MCF 10A (cell line): ENCODE results near the gene PDPN. TPM values are rescaled to one million over a fixed set of nuclear protein-coding genes. Genes with fewer than 3 reads are reported as not detected.

Source experiments
- BruUV-seq: library from RNA; stranded (reverse); fragments of 400-500 nt; replicated peaks from 2 replicates; lab custom pipeline; 2021; lab: Mats Ljungman, UMichigan
- CTCF ChIA-PET: fragments of 300-600 bp; sonication (Branson Sonifier 250); formaldehyde crosslinking; extraction: SDS; loops from one replicate; lab custom pipeline; 2021; ENCODE audit warnings: antibody characterized with exemption, inconsistent platforms; lab: Yijun Ruan, JAX
- POLR2A ChIA-PET: fragments of 300-600, 350-650 bp; sonication (Branson Sonifier 250); formaldehyde crosslinking; extraction: SDS; loops from one replicate; lab custom pipeline; 2020; ENCODE audit warnings: antibody characterized with exemption, inconsistent platforms; lab: Yijun Ruan, JAX
- DNase-seq: peaks from one replicate; pipeline ENCODE4 v3.0.0-alpha.2; 2018; ENCODE audit not compliant: unreplicated experiment
- H3K27ac Mint-ChIP-seq: one replicate; pipeline ENCODE4 v1.8.0; 2022; ENCODE audit warnings: mild to moderate bottlenecking, low read depth, mixed read lengths; ENCODE audit not compliant: unreplicated experiment
- H3K27me3 Mint-ChIP-seq: one replicate; pipeline ENCODE4 v1.8.0; 2022; ENCODE audit warnings: mixed read lengths; ENCODE audit not compliant: insufficient read depth, unreplicated experiment
- H3K36me3 Mint-ChIP-seq: one replicate; pipeline ENCODE4 v1.8.0; 2022; ENCODE audit warnings: mild to moderate bottlenecking, moderate library complexity, mixed read lengths; ENCODE audit not compliant: insufficient read depth, unreplicated experiment
- H3K4me1 Mint-ChIP-seq: one replicate; pipeline ENCODE4 v1.8.0; 2022; ENCODE audit warnings: mixed read lengths; ENCODE audit not compliant: insufficient read depth, unreplicated experiment
- H3K4me3 Mint-ChIP-seq: one replicate; pipeline ENCODE4 v1.8.0; 2022; ENCODE audit warnings: mild to moderate bottlenecking, moderate library complexity, mixed read lengths; ENCODE audit not compliant: unreplicated experiment
- H3K9me3 Mint-ChIP-seq: one replicate; pipeline ENCODE4 v1.8.0; 2022; ENCODE audit warnings: mixed read lengths; ENCODE audit not compliant: unreplicated experiment
- intact Hi-C: fragments of 100-400 bp; cut with micrococcal nuclease; formaldehyde crosslinking; loops from 2 replicates; pipeline ENCODE4 v1.14.1; 2022
- total RNA-seq: library from RNA; stranded (reverse); gene quantifications from 2 replicates; pipeline ENCODE4 v1.2.3, GENCODE V29; 2022
- TF ChIP-seq, protein P1 (sequence below): fragments of 200-600 bp; IDR thresholded peaks from one replicate; pipeline ENCODE4 v1.8.0; 2022; ENCODE audit warnings: antibody characterized with exemption, mild to moderate bottlenecking; ENCODE audit not compliant: unreplicated experiment

PDPN gene
- total RNA-seq, 1 experiment from 2014 or later: 35.1 TPM

DNA sequence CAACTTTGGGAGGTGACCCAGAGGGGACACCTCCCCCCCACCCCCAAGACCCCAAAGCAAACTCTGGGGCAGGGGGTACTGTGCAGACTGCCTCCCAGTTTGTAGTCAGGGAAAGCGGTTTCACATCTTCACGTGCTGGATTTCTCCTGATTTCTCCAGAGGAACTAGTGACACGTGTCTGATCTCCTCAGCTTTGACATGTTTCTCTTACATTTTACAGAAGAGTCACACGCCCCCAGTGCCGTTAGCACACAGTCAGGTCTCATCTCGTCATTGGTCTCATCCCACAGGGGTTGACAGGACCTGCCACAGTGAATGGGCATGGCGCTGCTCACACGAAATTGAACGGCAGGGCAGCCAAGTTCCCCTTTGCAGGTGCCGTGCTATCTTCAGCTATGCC, 11.8 kb downstream of the PDPN start:
- no TSS peak for BruUV-seq
- intact Hi-C loops: no loop called here
- Mint-ChIP-seq H3K27me3 (no peaks in the 10 kb centered on the region), H3K27ac (peak overlapping the region; percentile 83), H3K4me1 (peaks cover 63% of the 10 kb centered on the region), H3K36me3 (peaks cover 46% of the 10 kb centered on the region), H3K4me3 (no peak overlapping the region), H3K9me3 (no peaks in the 10 kb centered on the region)
- DNase-seq: no peak
- ChIA-PET CTCF (interaction anchor here (0.6 to 0.7 kb wide), 2 partner anchors 62 to 131 kb away, joined by 3 to 4 read pairs; no protein-coding TSS in a partner anchor), POLR2A (interaction anchor here (0.6 to 16.7 kb wide), 3 partner anchors 10 to 198 kb away, joined by 3 to 253 read pairs (median 6); no protein-coding TSS in a partner anchor)
- TF ChIP-seq, protein P1, sequence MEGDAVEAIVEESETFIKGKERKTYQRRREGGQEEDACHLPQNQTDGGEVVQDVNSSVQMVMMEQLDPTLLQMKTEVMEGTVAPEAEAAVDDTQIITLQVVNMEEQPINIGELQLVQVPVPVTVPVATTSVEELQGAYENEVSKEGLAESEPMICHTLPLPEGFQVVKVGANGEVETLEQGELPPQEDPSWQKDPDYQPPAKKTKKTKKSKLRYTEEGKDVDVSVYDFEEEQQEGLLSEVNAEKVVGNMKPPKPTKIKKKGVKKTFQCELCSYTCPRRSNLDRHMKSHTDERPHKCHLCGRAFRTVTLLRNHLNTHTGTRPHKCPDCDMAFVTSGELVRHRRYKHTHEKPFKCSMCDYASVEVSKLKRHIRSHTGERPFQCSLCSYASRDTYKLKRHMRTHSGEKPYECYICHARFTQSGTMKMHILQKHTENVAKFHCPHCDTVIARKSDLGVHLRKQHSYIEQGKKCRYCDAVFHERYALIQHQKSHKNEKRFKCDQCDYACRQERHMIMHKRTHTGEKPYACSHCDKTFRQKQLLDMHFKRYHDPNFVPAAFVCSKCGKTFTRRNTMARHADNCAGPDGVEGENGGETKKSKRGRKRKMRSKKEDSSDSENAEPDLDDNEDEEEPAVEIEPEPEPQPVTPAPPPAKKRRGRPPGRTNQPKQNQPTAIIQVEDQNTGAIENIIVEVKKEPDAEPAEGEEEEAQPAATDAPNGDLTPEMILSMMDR: no peak

DNA sequence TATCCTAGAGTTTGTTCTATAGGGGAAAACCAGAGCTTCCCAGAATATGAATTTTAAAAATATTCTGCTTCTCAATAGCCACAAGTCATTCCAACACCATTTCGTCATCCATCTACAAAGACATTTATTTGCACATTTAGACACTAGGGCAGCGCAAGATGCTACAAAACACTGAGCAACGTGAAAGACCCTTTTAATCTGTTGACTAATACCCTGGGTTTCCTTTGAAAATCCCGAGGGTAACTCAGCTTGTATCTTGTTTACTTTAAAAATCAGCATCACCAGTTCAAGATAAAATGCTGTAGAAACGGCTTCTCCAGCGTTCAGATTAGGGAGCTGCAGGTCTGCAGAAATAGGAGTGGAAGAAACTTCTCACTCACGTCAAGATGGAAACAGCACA, 13.5 kb downstream of the PDPN start:
- Mint-ChIP-seq H3K9me3 (no peaks in the 10 kb centered on the region), H3K4me3 (no peak overlapping the region), H3K27ac (peak overlapping the region; percentile 66), H3K27me3 (no peaks in the 10 kb centered on the region), H3K36me3 (peaks cover 45% of the 10 kb centered on the region), H3K4me1 (peaks cover 52% of the 10 kb centered on the region)
- CTCF ChIA-PET: no interaction called here
- TF ChIP-seq, protein P1: no peak
- POLR2A ChIA-PET: interaction anchor here (0.8 to 16.7 kb wide), 2 partner anchors 9 to 21 kb away, joined by 3 to 253 read pairs; no protein-coding TSS in a partner anchor
- BruUV-seq: no TSS peak
- intact Hi-C loops: no loop called here
- no peak for DNase-seq

DNA sequence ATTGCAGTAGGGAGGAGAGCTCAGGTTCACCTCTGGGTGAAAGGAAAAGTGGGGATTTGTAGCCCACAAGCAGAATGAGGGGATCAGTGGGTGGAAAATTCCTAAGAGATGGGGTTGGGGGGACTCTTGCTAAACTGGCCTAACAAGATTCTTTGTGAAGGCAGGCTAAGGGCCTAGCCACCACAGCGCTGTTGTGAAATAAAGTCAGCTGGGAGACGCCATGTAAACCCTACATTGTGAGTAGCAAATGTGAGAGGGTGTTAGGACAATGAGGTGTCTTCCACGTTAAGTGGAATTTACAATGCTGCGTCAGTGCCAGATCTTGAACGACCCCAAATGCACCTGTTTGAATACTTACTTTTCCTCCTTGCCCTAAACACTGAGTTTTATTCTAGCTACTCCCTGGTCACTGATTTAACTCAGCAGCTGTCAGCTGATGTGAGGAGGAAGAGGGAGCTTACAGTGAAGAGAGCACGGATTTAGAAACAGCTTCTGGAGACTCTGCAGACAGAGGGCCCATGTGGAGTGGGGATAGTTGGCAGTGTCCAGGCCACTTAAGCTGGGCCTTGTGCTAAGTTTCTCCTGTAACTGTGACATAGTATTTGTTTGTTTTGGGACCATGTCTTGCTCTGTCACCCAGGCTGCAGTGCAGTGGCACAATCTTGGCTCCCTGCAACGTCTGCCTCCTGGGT, 17.3 kb downstream of the PDPN start:
- Mint-ChIP-seq H3K27me3 (no peaks in the 10 kb centered on the region), H3K4me3 (no peak overlapping the region), H3K9me3 (no peaks in the 10 kb centered on the region), H3K36me3 (peaks cover 36% of the 10 kb centered on the region), H3K27ac (peak overlapping the region; percentile 90), H3K4me1 (peaks cover 56% of the 10 kb centered on the region)
- TF ChIP-seq, protein P1: no peak
- ChIA-PET CTCF (interaction anchor here (0.6 to 3.0 kb wide), 4 partner anchors 12 to 1140 kb away, joined by 3 to 14 read pairs (median 6); no protein-coding TSS in a partner anchor), POLR2A (interaction anchor here (1.4 to 16.7 kb wide), 5 partner anchors 12 to 63 kb away, joined by 7 to 253 read pairs (median 22); partner anchors contain the start of gene PDPN)
- intact Hi-C loops: no loop called here
- no TSS peak for BruUV-seq
- no peak for DNase-seq

GRCh38 chr1:13604176-13604575, 20.5 kb downstream of the PDPN start:
- Mint-ChIP-seq H3K4me1 (peaks cover 47% of the 10 kb centered on the region), H3K27ac (peak overlapping the region; percentile 81), H3K36me3 (peaks cover 50% of the 10 kb centered on the region), H3K9me3 (no peaks in the 10 kb centered on the region), H3K4me3 (peak overlapping the region; percentile 17), H3K27me3 (no peaks in the 10 kb centered on the region)
- no peak for DNase-seq
- BruUV-seq: no TSS peak
- POLR2A ChIA-PET: interaction anchor here (0.7 to 16.7 kb wide), 11 partner anchors 10 to 145 kb away, joined by 3 to 253 read pairs (median 6); partner anchors contain the start of gene PDPN
- CTCF ChIA-PET: interaction anchor here (0.5 to 1.9 kb wide), 8 partner anchors 13 to 1530 kb away, joined by 3 to 9 read pairs (median 4); no protein-coding TSS in a partner anchor
- intact Hi-C loops: no loop called here
- TF ChIP-seq, protein P1: no peak
